KBM-7 (cell line): ENCODE measurements around the gene ACSL1.
A peak's percentile ranks its signal among the peaks of the same experiment; 100 is the strongest.

Source experiments
- DNase-seq: peaks from one replicate; pipeline ENCODE4 v3.0.0-alpha.2; 2015
- in situ Hi-C: fragments of 300-500 bp; cut with MboI; formaldehyde crosslinking; loops from 2 replicates; pipeline ENCODE4 v1.14.3; 2020; ENCODE audit warnings: low sequenced_read_pairs, low pct_unique_long_range_greater_than_20kb, mixed read lengths

ACSL1 gene

GRCh38 chr4:184825896-184826690, at the start of gene ACSL1:
Gene ACSL1 (minus strand): TSS chr4:184825968. CDS start chr4:184803514, 22,454 bp downstream.
- in situ Hi-C loops: no loop called here
- peak; percentile 65 for DNase-seq

- in situ Hi-C loops: no loop called here
- no peak for DNase-seq
These were observed 47.3 kb upstream of the ACSL1 start for GRCh38 chr4:184873054-184873453.

GRCh38 chr4:184870718-184871117, 45.0 kb upstream of the ACSL1 start:
- DNase-seq: no peak
- in situ Hi-C loops: no loop called here

GRCh38 chr4:184868623-184869022, 42.9 kb upstream of the ACSL1 start:
- no peak for DNase-seq
- in situ Hi-C loops: no loop called here

GRCh38 chr4:184863916-184864315, 38.1 kb upstream of the ACSL1 start:
- in situ Hi-C loops: no loop called here
- no peak for DNase-seq

- in situ Hi-C loops: no loop called here
- no peak for DNase-seq
These were observed 35.3 kb upstream of the ACSL1 start for GRCh38 chr4:184861047-184861446.

- in situ Hi-C loops: no loop called here
- no peak for DNase-seq
These were observed 34.4 kb upstream of the ACSL1 start for GRCh38 chr4:184860018-184860779.

- in situ Hi-C loops: no loop called here
- no peak for DNase-seq
These were observed 31.8 kb upstream of the ACSL1 start for GRCh38 chr4:184857441-184858121.

- in situ Hi-C loops: no loop called here
- DNase-seq: peak; percentile 31
These were observed 30.5 kb upstream of the ACSL1 start for GRCh38 chr4:184856277-184856609.

GRCh38 chr4:184854673-184855072, 28.9 kb upstream of the ACSL1 start:
- peak; percentile 94 for DNase-seq

GRCh38 chr4:184853436-184853835, 27.7 kb upstream of the ACSL1 start:
- no peak for DNase-seq
- in situ Hi-C loops: no loop called here

More at GRCh38 chr4:184854673-184855072, 28.9 kb upstream of the ACSL1 start:
- in situ Hi-C loops: no loop called here

GRCh38 chr4:184851886-184852285, 26.1 kb upstream of the ACSL1 start:
- no peak for DNase-seq
- in situ Hi-C loops: no loop called here

GRCh38 chr4:184851200-184851541, 25.4 kb upstream of the ACSL1 start:
- DNase-seq: no peak
- in situ Hi-C loops: no loop called here

- in situ Hi-C loops: no loop called here
- no peak for DNase-seq
These were observed 24.8 kb upstream of the ACSL1 start for GRCh38 chr4:184850431-184851199.

- in situ Hi-C loops: no loop called here
- DNase-seq: no peak
These were observed 24.2 kb upstream of the ACSL1 start for GRCh38 chr4:184850018-184850417.

- in situ Hi-C loops: no loop called here
- no peak for DNase-seq
These were observed 23.4 kb upstream of the ACSL1 start for GRCh38 chr4:184849185-184849584.

- DNase-seq: no peak
- in situ Hi-C loops: no loop called here
These were observed 22.7 kb upstream of the ACSL1 start for GRCh38 chr4:184848510-184848909.

GRCh38 chr4:184846531-184846930, 20.8 kb upstream of the ACSL1 start:
- DNase-seq: no peak
- in situ Hi-C loops: no loop called here

GRCh38 chr4:184845367-184846021, 19.7 kb upstream of the ACSL1 start:
- DNase-seq: no peak
- in situ Hi-C loops: no loop called here
